NCI-H2081 treated with DMSO at 0.1 percent for 48 hours (cell line): ENCODE results near the gene AIP.
"Not testable (repeated sequence)": the region's sequence is repeated elsewhere in the genome, so short reads cannot be mapped to it uniquely, and the experiment has no call there.

ENCODE experiments used
- DNase-seq: peaks from one replicate; lab custom pipeline; 2025; lab: John Stamatoyannopoulos, UW

The AIP gene

GRCh38 chr11:67449116-67449844 is 33.5 kb upstream of the AIP start:
- DNase-seq: no peak

GRCh38 chr11:67450796-67451657 is 31.8 kb upstream of the AIP start:
- no peak for DNase-seq

- DNase-seq: no peak
These were observed 31.2 kb upstream of the AIP start for GRCh38 chr11:67451658-67451976.

DNA sequence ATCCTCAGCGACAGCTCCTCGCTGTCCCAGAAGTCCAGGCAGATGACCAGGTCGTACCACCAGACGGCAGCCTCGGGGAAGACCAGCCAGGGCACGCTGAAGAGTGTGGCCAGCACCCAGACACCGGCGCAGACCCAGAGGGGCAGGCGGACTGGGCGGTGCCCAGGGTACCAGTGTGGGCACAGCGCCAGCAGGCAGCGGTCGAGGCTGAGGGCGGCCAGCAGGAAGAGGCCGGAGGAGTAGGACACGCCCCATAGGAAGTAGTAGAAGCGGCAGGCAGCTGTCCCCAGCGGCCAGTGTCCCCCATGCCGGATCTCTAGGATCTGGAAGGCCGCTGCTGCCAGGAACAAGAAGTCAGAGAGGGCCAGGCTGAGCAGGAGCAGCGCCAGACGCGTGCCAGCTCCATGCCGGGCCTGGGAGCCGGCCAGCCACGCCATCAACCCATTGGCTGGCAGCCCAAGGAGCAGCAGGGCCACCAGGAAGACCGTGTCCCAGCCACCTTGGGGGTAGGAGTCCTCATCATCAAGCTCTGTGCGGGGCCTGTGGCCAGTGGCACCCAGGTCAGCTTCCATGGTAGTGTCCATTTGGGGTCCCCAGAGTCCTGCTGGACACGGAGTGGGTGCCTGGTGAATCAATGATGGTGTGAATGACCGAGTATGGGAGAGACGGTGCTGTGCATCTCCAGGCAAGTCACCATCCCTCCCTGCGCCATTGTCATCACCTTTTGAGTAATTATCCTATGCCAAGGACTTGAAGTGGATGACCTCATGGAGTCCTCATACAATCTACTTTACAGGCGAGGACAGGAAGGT is 30.5 kb upstream of the AIP start, which contains the start of gene GPR152:
Gene GPR152, minus strand, starts transcription at position 589 of the 812 bp plus-strand sequence. Its CDS starts 5 bp downstream, at position 584.
- DNase-seq: no peak

DNA sequence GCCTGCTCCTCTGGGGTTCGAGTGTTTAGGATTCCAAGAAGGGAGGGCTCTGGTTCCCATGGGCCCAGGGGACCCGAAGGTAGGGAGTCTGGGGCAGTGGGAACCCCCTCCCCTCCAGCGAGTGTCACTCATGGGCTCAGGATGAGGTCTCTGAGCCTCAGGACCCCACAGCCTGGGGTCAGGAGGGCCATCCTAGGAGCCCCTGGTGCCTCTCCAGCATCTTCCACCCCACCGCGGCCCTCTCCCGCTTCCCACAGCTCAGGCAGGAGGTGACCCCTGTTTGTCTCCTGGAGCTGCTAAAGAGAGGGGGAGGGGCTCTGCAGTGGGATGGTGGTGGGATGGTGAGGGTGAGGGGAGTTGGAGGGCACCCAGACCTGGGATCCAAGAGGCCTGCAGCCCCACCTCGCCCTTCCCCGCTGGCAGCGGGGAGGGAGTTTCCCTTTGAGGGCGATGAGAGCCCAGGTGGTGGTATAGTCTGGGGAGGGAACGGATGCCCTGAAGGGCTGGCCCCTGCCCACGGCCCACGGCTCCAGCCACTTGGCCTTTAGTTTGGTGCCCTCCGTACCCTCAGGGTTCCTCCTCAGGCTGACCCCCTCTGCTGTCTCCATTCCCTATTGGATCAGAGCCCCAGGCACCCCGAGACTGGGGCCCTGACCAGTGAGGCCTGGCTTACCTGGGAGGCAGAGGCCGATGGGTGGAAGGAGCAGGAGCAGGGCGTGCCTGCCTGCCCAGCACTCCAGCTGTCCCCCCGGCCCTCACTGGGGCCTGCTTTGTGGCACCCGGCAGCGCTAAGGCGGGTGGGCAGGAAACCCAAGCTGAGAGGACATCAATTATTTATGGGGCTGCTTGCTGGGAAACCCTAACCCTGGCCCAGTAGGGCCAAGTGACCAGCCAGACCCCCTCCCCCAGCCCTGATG is 28.8 kb upstream of the AIP start:
- DNase-seq: no peak

GRCh38 chr11:67455054-67455453 is 27.8 kb upstream of the AIP start, which contains the start of gene CABP4:
Gene CABP4 (plus strand): TSS chr11:67455354. CDS start chr11:67455424, 70 bp downstream.
- no peak for DNase-seq

DNA sequence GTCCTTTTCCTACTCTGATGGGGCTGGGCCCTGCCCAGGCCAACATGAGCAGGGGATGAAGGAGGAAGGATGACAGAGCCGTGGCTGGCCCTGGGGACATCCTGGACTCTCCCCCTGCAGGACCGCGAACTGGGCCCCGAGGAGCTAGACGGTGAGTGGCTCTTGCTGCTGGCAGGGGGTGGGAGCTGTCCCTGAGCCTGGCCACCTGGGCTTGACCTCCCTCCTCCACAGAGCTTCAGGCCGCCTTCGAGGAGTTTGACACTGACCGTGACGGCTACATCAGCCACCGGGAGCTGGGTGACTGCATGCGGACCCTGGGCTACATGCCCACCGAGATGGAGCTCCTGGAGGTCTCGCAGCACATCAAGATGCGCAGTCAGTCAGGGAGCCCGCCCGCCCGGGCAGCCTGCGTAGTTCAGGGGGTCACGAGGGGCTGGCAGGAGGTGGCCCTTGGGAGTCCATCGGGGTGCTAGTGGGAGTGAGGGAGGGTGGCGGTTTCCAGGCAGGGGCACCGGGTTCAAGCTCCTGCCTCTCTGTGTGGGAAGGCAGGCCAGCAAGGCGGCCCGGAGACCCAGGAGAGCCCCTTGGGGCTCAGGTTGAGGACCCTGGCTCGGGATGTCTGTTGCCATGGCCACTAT is 26.6 kb upstream of the AIP start:
- DNase-seq: no peak

- DNase-seq: no peak
These were observed 25.4 kb upstream of the AIP start for GRCh38 chr11:67457453-67457852.

DNA sequence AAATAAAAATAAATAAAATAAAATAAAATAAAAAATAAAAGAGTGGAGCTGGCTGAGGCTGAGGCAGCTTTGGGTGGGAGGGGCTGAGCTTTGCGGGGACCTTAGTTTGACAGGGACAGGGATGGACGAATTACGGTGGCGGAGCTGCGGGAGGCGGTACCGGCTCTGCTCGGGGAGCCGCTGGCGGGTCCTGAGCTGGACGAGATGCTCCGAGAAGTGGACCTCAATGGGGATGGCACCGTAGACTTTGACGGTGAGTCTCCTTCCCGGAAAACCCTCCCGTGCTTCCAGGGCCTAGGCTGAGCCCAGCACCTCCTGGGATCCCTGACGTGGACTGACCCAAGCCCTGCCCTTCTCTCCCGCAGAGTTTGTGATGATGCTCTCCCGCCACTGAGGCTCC is 24.6 kb upstream of the AIP start:
- no peak for DNase-seq

DNA sequence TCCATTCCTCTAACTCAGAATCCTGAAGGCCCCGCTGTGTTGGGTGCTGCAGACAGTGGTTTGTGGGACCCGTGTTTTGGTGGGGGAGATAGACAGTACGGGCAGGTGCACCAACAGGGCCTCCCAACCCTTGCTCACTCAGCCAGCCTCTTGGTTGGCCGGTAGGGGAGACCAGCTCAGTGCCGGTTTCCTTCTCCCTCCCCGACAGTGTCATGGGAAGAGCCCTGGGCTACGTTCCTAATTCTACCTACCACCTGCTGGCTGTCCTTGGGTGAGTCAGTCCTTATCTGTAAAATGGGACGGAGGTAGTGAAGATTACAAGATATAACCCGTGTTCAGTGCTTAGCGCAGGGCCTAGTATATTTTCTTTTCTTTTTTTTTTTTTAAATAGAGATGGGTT is 19.6 kb upstream of the AIP start:
- DNase-seq: no peak

- no peak for DNase-seq
These were observed 19.0 kb upstream of the AIP start for GRCh38 chr11:67463680-67464410.

- peak; percentile 61 for DNase-seq
These were observed 18.2 kb upstream of the AIP start for GRCh38 chr11:67464411-67465188.

DNA sequence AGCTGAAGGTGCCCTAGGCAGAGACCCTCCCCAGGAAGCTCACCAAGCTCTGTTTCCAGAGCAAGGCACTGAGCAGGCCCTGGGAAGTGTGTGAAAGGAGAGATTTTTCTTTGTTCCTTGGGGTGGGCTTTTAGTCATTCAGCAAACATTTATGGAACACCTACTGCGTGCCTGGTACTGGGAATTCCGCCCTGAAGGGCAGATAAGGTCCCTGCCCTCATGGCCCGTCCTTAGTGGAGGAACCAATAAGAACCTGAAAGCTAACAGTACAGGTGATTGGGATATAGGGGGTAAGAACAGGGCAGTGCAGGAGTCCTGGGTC is 17.7 kb upstream of the AIP start:
- no peak for DNase-seq

GRCh38 chr11:67465530-67465929 is 17.3 kb upstream of the AIP start:
- DNase-seq: not testable (repeated sequence)

GRCh38 chr11:67466367-67466766 is 16.5 kb upstream of the AIP start:
- no peak for DNase-seq

DNA sequence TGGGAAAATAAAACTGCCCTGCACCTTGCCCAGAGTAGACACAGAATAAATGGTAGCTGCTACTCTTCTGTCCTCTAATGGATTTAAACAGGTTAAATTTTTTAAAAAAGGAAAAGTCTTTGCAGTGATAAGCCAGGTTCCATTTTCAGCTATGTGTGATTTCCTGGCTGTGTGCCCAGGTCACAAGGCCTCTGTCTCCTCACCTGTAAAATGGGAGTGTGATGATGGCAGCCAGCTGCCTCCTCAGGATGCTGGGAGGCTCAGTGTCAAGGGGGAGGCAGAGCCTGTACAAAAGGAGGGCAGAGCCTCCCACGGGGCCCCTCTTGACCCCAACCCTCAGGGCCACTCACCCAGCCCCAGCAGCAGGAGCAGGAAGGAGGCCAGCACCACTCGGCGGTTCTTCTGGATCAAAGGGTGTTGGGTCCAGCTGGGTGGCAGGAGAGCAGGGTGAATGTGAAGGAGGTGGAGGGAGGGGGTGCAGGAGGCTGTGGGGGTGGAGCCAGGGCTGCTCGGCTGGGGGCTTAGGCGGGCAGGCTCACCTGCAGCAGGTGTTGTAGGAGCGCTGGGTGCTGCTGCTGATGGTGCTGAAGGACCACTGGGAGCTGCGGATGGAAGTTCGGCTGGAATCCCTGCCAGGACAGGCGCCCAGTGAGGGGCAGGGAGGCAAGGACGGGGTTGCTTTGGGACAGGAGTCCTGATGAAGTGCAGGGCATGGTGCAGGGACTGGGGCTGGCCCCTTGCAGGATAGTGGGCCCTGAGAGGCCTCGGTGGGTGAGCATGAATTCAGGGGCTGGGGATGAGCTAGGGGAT is 15.7 kb upstream of the AIP start:
- no peak for DNase-seq

DNA sequence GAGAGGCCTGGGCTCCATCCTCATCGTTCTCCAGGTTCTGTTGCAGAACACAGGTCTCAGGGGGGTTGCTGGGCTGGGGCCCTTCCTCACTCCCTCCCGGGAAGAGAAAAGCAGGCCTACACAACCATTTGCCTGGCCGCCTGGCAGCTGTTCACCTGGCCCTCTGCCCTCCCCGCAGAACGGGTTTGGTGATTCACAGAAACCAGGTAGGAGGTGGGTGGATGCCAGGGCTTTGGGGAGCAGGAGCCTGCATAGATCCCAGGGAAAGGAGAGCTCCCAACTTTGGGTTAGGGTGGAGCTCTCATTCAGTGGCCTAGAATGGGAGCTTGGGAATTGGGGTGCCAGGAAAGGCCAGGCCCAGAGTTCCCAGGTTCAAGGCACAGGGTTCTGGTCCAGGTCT is 14.8 kb upstream of the AIP start:
- DNase-seq: no peak

GRCh38 chr11:67468456-67468758 is 14.4 kb upstream of the AIP start:
- DNase-seq: no peak
